BJ (cell line): ENCODE data around the gene PRKAR1B. TPM values are rescaled to one million over a fixed set of nuclear protein-coding genes. Genes with fewer than 3 reads are reported as not detected.

Source experiments
- CTCF ChIA-PET: fragments of 350-600 bp; formaldehyde crosslinking; extraction: SDS; loops from one replicate; lab custom pipeline; 2021; ENCODE audit warnings: antibody characterized with exemption, inconsistent platforms; lab: Yijun Ruan, JAX
- POLR2A ChIA-PET: fragments of 300-600 bp; sonication (Branson Sonifier 250); formaldehyde crosslinking; extraction: SDS; loops from one replicate; lab custom pipeline; 2021; ENCODE audit warnings: antibody characterized with exemption; lab: Charles Lee
- DNase-seq: peaks from one replicate; pipeline ENCODE4 v3.0.0-alpha.2; 2011; ENCODE audit warnings: low read depth
- H3K27me3 ChIP-seq: 2 replicates; pipeline ENCODE4 v1.6.0; 2011; ENCODE audit warnings: low read length; ENCODE audit not compliant: control insufficient read depth, insufficient read depth
- H3K36me3 ChIP-seq: 2 replicates; pipeline ENCODE4 v1.5.1; 2011; ENCODE audit warnings: low read length; ENCODE audit not compliant: control insufficient read depth, insufficient read depth
- H3K4me3 ChIP-seq: 2 replicates; pipeline ENCODE4 v1.5.1; 2011; ENCODE audit warnings: low read depth, mild to moderate bottlenecking, control low read depth, low read length
- CTCF ChIP-seq: IDR thresholded peaks from 2 replicates; pipeline ENCODE4 v1.5.1; 2011; ENCODE audit warnings: low read depth, mild to moderate bottlenecking, control low read depth, inconsistent platforms, low read length, moderate library complexity; ENCODE audit not compliant: insufficient read depth
- polyA plus RNA-seq: library from polyadenylated mRNA; depleted of rRNA; stranded (reverse); fragments of >200 nt; gene quantifications from 2 replicates; pipeline ENCODE4 v1.2.3, GENCODE V29; 2011

The PRKAR1B gene
- polyA plus RNA-seq, 1 experiment = 7.4 TPM

GRCh38 chr7:571096-571717 lies 155.9 kb downstream of the PRKAR1B start:
- POLR2A ChIA-PET = no interaction called here
- no peak for TF ChIP-seq CTCF
- Histone ChIP-seq H3K36me3 (no peaks in the 10 kb centered on the region), H3K4me3 (no peak overlapping the region), H3K27me3 (no peaks in the 10 kb centered on the region)
- DNase-seq = no peak
- CTCF ChIA-PET = no interaction called here

GRCh38 chr7:570801-571070 lies 156.3 kb downstream of the PRKAR1B start:
- H3K27me3 ChIP-seq = no peaks in the 10 kb centered on the region
- CTCF ChIA-PET = no interaction called here
- POLR2A ChIA-PET = no interaction called here
- no peaks in the 10 kb centered on the region for H3K36me3 ChIP-seq
- H3K4me3 ChIP-seq = no peak overlapping the region
- no peak for DNase-seq
- no peak for TF ChIP-seq CTCF

DNA sequence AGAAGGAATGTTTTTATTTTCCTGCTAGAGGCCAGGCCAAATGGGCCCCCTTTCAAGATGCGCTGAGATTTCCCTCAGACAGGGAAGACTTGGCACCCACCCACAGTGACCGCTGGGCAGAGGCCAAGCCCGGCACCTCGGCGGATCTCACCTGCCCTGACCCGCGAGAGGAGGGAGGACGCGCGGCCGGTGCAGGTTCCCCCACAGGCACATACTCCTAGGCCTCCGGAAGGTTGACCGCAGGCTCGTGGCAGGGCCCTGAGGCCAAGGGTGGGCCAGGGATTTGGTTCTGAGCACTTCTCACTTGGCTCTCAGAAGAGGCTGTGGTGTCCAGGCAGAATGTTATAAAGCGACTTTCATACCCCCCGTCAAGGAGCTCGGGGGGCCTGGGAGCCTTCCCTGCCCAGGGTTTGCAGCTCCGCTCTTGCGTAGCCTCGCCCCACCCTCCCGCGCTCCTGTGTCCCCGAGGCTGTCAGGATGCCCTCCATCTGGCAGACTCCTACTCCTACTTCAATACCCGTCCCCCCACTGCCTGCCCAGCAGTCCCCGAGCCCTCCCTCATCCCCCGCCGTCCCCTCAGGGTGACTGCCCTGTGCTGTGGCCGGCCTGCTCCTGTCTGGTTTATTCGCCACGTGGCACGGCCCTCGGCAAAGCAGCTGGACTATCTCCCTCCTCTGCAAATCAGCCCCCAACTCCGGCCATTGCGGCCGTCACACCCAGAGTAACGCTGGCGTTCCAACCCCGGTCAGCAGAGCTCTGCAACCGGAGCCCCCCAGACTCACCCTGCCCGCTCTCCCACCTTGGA lies 156.9 kb downstream of the PRKAR1B start:
- no peak for DNase-seq
- no peak for TF ChIP-seq CTCF
- Histone ChIP-seq H3K36me3 (no peaks in the 10 kb centered on the region), H3K4me3 (no peak overlapping the region), H3K27me3 (no peaks in the 10 kb centered on the region)
- CTCF ChIA-PET = no interaction called here
- POLR2A ChIA-PET = no interaction called here

DNA sequence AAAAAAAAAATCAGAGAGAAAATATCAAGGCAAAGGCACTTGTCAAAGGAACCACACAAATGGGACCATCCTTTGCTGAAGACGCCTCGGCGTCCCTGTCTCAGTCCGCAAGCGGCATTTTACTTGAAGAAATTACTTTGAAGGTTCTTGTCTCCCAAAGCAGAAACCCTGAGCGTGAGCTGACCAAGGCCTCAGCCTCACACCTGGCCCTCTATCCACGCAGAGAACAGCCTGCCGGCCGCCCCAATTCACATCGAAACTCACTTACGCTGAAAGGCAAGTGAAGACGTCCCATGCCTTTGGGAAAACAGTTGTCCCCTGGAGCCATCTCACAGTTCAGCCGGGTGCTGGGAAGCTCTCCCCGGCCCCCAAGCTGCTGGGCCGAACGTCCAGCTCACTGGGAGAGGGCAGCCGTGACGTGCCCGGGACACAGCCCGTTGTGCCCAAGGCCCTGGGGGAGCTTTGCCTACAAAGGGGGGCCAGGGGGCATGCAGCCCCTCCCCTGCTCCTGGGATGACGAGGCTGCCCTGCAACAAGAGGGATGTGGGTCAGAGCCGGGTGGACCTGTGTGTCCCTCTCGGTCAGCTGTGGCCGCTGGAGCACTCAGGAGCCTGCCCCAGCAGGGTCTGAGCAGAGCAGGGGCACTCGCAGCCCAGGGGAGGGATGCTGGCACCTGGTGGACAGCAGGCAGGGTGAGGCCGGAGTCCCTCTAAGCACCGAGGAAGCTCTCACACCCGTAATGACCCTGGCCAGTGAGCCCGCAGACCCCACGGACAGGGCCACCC lies 157.8 kb downstream of the PRKAR1B start:
- no peak for TF ChIP-seq CTCF
- ChIA-PET POLR2A (no interaction called here), CTCF (no interaction called here)

More for the DNA sequence above, 157.8 kb downstream of the PRKAR1B start:
- no peak for DNase-seq
- H3K27me3 ChIP-seq = no peaks in the 10 kb centered on the region
- no peak overlapping the region for H3K4me3 ChIP-seq
- H3K36me3 ChIP-seq = no peaks in the 10 kb centered on the region
